NCI-H2196 treated with DMSO at 0.1 percent for 48 hours (cell line): ENCODE data around the gene MACROD2.

Source experiments
- DNase-seq: peaks from one replicate; lab custom pipeline; 2025; ENCODE audit not compliant: unreplicated experiment; lab: John Stamatoyannopoulos, UW

Gene MACROD2

GRCh38 chr20:16083639-16084280, 2088.4 kb downstream of the MACROD2 start:
- DNase-seq: no peak

- no peak for DNase-seq
Observed at GRCh38 chr20:16095226-16095625, 2099.9 kb downstream of the MACROD2 start.

- no peak for DNase-seq
Observed at GRCh38 chr20:16096756-16097326, 2101.5 kb downstream of the MACROD2 start.

DNA sequence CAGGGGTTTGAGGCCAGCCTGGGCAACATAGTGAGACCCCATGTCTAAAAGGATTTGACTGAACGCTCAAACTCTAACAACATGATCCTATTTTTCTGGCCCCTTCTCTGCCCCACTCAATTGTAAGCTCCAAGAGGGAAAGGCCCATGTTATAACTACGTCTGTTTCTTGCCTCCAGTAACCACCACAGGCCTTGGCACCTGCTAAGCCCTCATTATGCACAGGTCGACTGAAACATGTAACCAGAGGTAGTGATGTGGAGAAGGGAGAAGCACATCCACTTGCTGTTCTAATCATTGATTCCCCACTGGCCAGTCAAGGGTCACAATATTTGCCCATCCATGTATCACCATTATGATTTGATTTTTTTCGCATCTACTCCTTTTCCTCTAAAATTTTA, 2102.5 kb downstream of the MACROD2 start:
- no peak for DNase-seq

DNA sequence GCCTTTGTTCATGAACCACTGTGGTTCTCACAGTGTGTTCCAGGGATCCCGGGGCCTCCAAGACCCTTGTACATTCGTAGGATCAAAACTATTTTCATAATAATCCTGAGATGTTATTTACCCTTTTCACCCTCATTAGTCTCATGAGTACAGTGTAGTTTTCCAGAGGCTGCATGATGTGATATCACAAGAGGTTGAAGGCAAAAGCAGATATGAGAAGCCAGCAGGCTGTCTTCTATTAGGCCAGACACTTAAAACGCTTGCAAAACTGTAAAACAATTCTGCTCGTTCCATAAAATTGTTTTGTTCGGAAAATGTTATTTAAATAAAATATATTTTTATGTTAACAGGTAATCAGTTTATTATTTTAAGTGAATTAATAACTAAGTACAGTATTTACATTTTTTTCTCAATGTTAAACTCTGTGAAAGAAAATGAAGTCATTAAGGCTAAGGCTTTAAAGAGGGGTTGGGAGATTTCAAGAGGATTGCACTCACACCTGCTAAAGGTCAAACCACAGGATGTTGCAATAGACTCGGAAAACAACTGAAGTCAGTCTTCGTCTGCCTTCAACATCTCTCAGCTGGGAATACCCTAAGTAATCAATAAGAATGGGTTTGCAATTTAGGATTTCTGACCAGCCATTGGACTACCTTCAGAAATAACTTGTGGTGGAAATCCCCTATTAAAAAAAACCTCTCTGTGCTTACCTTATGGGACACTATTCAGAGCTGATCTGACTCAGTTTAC, 2103.7 kb downstream of the MACROD2 start:
- no peak for DNase-seq

DNA sequence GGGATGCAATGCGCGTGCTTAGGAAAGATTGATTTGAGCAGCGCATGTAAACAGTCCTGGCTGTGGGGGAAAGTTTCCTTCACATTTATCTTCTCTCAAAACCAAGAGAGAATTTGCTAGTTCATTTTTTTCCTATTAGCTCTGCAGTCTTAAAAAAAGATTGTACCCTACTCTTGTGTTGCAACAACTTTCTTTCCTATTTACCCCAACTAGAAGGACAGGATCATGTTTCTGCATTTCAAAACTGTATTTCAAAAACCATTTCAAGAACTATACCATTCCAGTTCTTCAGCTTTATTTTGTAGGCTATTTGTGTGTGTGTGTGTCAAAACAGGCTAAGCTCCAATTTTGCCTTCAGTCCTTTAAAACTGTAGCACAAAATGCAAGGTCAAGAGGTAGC, 2104.8 kb downstream of the MACROD2 start:
- no peak for DNase-seq

GRCh38 chr20:16100767-16101166, 2105.5 kb downstream of the MACROD2 start:
- no peak for DNase-seq
